ENCODE measurements around the gene POC5. TPM values are rescaled to one million over a fixed set of nuclear protein-coding genes. Genes with fewer than 3 reads are reported as not detected.
"Not testable (repeated sequence)": the region's sequence is repeated elsewhere in the genome, so short reads cannot be mapped to it uniquely, and the experiment has no call there.

Gene POC5
- total RNA-seq, 1 donor from 2014 or later = 3.0 TPM

DNA sequence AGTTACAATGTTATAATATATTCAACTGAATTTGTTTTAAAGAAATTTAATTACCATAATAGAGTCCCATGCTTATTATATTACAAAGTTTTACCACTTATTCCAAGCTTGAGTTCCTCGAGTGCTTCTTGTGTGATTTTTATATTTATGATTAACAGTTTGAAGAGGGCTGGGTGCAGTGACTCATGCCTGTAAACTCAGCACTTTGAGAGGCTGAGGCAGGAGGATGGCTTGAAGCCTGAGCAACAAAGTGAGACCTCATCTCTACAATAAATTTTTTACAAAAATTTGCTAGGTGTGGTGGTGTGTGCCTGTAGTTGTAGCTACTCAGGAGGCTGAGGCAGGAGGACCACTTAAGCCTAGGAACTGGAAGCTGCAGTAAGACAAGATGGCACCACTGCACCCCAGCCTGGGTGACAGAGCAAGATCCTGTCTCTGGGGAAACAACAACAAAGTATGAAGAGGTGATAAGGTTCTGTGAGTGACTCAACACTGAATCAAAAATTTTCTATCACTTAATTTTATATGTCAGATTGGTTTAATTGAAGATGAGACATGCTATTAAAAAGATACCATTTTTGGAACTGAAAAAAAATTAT lies 9.2 kb downstream of the POC5 start:
- ATAC-seq = no peak
- intact Hi-C loops (cut with DNase I) = no loop called here
- no peak for DNase-seq (ENCODE audit: missing footprints)

DNA sequence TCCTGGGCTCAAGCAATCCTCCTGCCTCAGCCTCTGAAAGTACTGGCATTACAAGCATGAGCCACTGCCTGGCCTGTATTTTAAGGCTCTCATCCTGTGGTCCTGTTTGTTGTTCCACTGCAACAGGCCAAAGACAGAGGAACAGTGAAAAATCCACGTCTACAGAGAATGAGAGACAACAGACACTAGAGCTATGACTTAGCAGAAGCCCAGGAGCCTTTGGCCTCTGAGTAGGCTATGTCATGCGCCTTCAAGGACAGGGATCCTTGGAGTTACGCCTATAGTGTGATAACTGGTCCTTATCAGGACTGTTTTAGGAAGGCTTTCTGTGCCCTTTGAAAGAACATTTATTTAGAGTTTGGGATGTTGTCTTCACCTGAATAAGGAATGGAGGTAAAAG lies 10.5 kb downstream of the POC5 start:
- ATAC-seq (no peak), DNase-seq (ENCODE audit: missing footprints) (no peak)
- intact Hi-C loops (cut with DNase I) = no loop called here

DNA sequence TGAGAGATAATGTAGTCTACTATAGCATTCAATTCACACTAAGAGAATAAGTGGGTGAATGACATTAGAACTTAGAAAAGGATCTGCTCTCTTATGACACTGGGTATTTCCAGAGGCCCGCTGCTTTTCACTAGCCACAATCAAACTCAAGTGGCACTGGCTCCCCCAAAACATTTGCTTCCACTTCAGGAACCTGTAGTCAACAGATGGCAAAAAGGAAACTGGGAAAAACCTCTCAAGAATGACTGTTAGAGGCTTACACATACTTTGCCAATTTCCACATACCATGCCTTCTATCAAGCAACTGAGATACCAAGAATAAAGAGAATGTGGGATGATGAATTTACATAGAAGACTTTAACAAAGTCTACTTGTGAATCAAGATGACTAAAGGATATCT lies 11.2 kb downstream of the POC5 start:
- DNase-seq (ENCODE audit: missing footprints) = no peak
- intact Hi-C loops (cut with DNase I) = no loop called here
- no peak for ATAC-seq

DNA sequence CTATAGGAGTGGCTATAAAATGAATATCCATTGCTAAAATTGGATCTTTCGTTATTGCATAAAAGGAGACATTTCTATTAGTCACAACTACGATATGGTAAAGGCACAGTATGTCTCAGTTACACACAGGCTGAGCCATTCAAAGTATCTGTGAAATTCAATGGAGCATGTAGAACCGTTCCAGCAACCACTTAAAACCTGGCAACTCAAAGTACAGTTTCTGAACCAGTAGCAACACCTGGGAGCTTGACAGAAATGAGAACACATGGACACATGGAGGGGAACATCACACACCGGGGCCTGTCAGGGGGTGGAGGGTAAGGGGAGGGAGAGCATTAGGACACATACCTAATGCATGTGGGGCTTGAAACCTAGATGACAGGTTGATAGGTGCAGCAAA lies 15.4 kb downstream of the POC5 start:
- peak; percentile 80 for ATAC-seq
- intact Hi-C loops (cut with DNase I) = no loop called here
- DNase-seq (ENCODE audit: missing footprints) = no peak

DNA sequence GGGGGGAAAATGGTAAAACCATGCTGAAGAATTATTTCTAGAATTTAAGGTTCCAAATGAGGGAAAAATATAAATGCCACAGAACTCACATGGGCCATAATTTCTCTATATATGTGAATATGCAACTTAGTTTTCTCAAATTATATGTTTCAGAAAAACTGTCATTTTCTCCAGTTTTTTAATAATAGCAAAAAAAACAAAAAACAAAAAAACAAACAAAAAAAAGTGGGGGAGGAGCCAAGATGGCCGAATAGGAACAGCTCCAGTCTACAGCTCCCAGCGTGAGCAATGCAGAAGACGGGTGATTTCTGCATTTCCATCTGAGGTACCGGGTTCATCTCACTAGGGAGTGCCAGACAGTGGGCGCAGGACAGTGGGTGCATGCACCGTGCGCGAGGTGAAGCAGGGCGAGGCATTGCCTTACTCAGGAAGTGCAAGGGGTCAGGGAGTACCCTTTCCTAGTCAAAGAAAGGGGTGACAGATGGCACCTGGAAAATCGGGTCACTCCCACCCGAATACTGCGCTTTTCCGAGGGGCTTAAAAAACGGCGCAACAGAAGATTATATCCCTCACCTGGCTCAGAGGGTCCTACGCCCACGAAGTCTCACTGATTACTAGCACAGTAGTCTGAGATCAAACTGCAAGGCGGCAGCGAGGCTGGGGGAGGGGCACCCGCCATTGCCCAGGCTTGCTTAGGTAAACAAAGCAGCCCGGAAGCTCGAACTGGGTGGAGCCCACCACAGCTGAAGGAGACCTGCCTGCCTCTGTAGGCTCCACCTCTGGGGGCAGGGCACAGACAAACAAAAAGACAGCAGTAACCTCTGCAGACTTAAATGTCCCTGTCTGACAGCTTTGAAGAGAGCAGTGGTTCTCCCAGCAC lies 21.5 kb downstream of the POC5 start:
- DNase-seq (ENCODE audit: missing footprints); intact Hi-C loops (cut with DNase I); ATAC-seq: not testable (repeated sequence)

DNA sequence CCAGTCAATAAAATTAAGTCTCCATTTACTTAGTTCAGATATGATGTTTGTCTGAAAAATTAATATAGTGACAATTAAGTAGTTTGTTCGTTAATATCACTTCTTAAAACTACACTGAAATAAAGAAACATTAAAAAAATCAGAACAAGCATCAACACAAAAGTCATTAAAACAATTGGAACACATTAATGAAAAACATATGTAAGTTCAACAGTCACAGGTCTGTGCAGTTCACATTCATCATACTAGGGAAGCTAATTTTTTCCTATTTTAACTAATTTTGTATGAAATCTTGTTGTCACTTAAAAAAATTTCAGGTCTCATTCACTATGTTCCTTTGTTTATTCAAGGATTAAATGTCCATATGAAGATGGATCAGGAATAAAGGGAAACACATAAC lies 22.5 kb downstream of the POC5 start:
- DNase-seq (ENCODE audit: missing footprints) = no peak
- ATAC-seq = no peak
- intact Hi-C loops (cut with DNase I) = no loop called here

DNA sequence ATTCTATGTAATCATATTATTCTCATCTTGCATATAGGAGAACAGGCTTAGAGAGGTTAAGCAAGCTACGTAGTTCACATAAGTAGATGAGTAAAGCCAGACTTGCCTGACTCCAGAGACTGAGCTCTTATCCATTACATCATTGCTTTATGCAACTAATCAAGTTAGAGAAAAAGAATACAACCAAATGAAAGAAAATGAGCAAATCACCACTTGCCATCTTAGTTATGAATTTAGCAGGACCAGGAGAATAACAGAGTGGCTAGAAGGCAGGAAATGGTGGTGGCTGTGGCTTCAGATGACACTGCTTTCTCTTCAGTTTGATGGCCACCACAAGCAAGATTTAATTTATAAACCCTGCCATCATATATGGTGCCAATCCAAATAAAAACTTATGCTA lies 26.6 kb downstream of the POC5 start:
- intact Hi-C loops (cut with DNase I) = no loop called here
- no peak for ATAC-seq
- DNase-seq (ENCODE audit: missing footprints) = no peak

DNA sequence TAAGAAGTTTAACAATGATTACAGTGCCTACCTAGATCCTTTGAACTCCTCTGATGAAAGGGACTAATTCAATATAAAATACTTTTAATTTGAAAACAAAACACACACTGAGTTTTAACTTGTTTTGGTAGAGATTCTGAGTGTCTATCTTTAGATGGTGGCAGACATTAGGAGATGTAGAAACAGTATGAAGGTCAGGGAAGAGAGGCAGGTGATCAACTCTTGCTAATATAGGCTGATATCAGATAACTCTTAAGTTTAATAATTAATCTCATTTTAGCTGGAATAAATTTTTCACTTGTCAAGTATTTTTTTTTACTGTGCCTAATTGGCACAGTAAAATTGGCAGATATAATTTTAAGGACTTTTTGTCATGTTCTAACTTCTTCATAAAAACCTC lies 30.8 kb downstream of the POC5 start:
- DNase-seq (ENCODE audit: missing footprints) (no peak), ATAC-seq (no peak)
- intact Hi-C loops (cut with DNase I) = no loop called here

DNA sequence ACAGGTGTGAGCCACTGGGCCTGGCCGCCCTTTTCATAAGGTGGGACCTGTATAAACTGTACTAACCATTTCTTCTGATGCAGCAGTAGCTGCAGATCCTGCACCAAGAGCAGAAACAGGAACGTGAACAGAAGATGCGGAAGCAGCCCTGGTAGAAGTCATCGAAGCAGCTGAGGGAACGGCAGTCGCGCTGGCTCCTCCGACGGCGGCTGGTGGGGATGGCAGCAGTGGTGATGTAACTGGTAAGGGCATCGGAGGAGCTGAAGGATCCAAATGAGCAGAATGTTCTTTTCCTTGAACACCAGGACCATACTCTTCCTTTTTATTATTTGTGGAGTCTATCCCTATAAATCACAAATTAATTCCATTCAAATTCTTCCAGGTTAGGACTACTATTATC lies 32.1 kb downstream of the POC5 start:
- intact Hi-C loops (cut with DNase I) = no loop called here
- DNase-seq (ENCODE audit: missing footprints) (no peak), ATAC-seq (no peak)

DNA sequence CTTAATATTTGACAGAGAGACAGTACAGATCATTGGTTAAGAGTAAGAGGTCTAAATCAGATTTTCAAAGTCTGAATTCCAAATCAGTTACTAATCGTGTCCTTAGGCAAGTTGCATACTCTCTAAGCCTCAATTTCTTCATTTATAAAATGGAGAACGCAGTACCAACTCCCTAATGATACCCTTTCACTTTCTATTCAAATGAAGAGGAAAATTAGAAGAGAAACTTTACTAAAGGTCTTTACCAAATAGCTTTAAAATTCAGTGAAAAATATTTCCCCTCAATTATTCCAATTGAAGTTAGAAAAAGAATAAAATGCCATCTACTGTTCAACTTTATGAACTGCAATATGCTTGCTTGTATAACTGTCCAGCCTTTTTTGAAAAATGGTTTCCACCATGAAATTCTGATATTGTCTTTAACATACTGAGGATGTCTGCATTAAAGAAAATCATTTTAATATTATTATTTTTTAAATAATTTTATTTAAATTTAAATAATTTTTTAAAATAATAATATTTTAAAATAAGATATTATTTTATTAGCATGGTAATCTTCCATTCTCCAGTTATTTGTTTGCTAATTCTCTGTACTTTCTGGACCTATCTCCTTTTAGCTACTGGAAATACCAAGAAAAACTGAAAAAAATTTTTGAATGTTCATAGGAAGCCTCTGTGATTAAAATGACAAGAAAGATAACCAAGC lies 36.0 kb downstream of the POC5 start:
- intact Hi-C loops (cut with DNase I) = loop anchor here (5.0 kb wide), 1 partner anchor 444 kb away; the partner anchor contains the start of gene ANKRD31
- DNase-seq (ENCODE audit: missing footprints) (no peak), ATAC-seq (no peak)

DNA sequence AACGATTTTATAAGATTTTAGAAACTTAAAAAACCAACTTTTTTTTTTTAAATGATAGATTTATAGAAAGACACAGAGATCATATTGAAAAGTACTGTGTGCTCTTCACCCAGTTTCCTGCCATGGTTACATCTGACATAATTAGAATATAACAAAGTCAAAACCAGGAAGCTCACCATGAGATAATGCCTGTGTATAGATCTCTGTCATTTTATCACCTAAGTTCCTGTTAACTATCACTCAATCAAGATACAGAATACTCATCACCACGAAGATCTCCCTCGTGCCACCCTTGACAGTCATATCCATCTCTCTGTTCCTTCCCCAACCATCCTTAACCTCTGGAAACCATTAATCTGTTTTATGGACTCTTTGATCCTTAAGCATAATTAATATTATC lies 39.1 kb downstream of the POC5 start:
- DNase-seq (ENCODE audit: missing footprints) (no peak), ATAC-seq (no peak)
- intact Hi-C loops (cut with DNase I) = no loop called here

DNA sequence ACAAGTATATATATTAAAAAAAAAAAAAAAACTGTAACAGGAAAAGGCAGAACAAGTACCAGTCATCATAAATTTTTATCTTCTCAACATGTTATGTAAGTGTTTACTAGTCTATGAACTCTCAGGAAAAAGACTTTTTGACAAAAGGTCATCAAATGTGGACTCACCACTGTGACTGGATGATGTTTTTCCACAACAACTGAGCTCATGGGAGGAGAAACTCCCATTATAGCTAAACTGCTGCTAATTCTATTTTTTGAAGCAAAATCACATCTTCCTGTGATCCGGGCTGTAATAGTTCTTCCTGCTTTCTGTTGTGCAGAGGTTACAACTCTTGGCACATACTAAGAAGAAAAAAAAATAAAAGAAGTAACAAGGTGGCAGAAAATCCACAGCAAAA lies 39.6 kb downstream of the POC5 start:
- DNase-seq (ENCODE audit: missing footprints) (no peak), ATAC-seq (no peak)
- intact Hi-C loops (cut with DNase I) = no loop called here

DNA sequence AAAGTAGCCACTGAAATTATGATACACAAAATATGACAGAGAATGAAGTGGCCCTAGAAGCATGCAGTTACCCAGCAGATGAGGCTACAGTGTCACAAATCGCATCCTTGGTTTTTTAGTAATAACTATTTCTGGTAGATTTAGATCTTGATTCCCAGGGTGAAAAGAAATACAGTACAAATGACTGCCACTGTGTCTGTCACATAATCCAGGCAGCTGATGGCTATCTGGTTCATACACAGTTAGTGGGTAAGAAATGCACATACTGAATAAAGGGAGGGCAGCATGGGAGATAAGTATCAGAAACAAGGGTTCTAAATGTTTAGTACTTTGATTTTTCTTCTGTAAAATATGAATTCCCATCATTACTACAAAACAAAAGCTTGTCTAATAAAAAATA lies 41.5 kb downstream of the POC5 start:
- ATAC-seq (no peak), DNase-seq (ENCODE audit: missing footprints) (no peak)
- intact Hi-C loops (cut with DNase I) = no loop called here

DNA sequence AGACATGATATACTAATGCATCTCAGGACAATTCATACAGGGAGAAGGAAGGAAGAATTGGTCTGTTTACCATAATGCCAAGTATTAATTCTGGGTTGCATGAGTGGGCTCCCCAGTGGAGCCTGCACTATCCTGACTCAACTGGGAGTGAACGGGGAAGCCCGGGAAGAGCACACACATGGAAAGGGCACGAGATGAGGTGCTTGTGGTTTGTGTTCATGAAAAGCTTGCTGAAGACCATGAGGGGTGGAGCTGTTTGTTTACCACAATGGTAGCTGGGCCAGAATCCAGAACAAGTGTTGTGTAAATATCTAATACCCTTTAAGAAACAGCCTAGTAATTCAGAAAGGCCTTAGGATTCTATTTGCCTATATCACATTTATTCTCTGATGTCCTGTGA lies 44.6 kb downstream of the POC5 start:
- intact Hi-C loops (cut with DNase I) = no loop called here
- DNase-seq (ENCODE audit: missing footprints) = no peak
- ATAC-seq = no peak

DNA sequence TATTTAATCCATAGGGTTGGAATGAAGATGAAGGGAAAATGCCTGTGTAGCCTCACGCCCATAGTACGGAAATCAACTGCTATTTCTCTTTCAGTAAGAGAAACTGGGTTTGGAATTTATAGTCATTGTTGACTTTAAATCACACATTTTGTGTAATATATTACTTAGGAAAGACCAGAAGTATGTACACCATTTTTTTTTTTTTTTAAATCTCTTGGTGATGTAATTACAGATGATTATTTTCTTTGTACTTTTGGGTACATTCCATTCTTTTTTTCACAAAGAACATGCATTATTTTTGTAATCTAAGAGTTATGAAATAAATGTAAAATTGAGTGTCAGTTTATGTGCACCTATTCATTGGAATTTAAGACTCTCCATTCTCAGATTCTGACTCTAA lies 45.7 kb downstream of the POC5 start:
- ATAC-seq = no peak
- intact Hi-C loops (cut with DNase I) = no loop called here
- DNase-seq (ENCODE audit: missing footprints) = no peak

DNA sequence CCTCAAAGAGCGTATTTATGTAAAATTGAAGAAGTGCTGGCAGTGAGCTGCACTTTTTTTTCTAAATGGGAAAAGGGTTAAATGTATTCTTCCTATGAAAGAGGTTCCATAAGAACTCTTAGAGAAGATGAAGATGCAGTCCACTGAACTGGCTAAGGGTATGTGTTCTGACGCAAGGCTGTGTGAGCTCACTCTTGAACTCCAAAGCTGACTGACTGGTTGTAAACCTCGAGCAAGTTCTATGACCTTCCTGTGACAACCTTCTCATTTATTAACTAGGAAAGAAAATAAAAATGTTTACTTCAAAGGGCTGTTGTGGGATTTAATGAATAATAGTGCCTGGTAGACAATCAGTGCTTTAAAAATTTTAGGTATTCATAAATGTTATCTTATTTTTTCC lies 46.7 kb downstream of the POC5 start:
- no peak for DNase-seq (ENCODE audit: missing footprints)
- no peak for ATAC-seq
- intact Hi-C loops (cut with DNase I) = no loop called here

DNA sequence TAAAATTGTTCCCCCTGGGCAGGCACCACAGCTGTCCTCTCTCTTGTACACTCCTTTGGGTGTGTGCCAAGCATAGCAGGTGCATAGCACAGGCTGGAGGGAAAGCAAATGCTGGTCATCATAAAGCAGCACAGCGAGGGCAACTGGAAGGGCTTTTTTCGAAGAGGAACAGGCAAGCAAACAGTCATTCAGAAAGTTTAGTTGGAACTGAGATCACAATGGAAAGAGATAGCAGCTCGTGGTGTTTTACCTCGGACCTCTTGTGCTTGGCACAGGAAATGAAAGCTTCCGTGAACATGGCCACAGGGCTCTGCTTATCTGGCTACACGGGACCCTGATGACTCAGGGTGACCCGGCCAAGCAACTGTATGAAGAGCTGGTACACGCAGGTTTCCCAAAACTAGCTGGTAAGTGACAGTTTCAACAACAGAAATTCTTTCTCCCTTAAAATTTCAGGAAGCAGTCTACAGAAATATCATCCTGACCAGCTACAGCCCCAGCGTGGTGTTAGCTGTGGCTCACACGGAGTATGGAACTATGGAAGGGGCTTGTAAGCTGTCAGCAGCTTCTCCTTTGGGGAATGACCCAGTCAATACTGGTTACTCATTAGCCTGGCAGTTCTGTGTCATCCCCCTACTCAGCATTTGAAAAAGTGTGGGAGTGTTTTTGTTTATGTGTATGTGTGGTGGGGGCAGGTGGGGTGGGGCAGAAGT lies 48.1 kb downstream of the POC5 start:
- DNase-seq (ENCODE audit: missing footprints) (no peak), ATAC-seq (peak; percentile 69)
- intact Hi-C loops (cut with DNase I) = no loop called here

DNA sequence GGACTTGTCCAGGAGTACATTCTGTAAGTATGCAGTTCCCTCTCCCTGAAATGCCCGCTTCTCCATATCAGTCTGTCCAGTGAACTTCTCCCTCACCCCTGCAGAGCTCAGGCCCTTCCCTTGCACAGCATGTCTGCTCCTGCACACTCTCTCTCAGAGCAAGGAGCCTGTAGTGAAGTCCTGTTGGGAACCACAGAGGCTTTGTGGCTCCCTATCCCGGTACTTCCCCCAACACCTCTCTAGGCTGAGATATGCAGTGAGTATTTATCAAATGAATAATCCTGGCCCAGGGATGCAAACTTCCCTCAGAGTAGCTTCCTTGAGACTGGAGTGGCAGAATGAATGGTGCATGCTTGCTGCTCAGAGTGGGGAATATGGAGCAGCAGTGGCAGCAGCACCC lies 48.8 kb downstream of the POC5 start:
- ATAC-seq = no peak
- no peak for DNase-seq (ENCODE audit: missing footprints)
- intact Hi-C loops (cut with DNase I) = no loop called here

DNA sequence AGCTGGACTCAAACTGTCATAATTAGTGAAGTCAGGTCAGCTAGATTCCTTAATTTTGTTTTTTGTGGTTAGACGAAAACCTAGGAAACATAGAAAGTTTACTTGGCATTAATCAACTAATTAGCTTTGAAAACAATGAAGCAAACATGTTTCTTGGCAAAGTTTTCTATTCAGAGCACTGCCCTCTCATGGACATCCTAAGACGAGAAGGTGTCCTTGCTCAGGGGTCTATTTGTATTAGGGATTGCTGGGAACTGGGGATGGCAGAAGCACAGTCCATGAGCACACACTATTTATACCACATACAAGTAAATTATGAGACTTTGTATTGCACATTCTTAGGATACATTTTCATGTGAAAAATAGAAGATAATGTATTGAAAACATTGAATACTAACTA lies 49.7 kb downstream of the POC5 start:
- intact Hi-C loops (cut with DNase I) = no loop called here
- DNase-seq (ENCODE audit: missing footprints) (no peak), ATAC-seq (no peak)

All from Right ventricle myocardium inferior (tissue), 1 donor.